SK-N-SH treated with all-trans-retinoic acid at 6 μM for 48 hours (cell line): Measurements from ENCODE around the gene CDYL.

Experiments used
- ATAC-seq: fragments of 200-7000 bp; cut with Tn5 transposase; 3 replicates; pipeline ENCODE4 v1.9.1; 2020; ENCODE audit warnings: mild to moderate bottlenecking, moderate library complexity
- ARNTL ChIP-seq: fragments of 450-650 bp; formaldehyde crosslinking; IDR thresholded peaks from 2 replicates; pipeline ENCODE4 v1.5.0; 2020; ENCODE audit warnings: low read depth, mild to moderate bottlenecking, moderate library complexity, borderline replicate concordance
- BACH2 ChIP-seq: fragments of 250-450 bp; sonication (Bioruptor Pico); IDR thresholded peaks from 2 replicates; pipeline ENCODE4 v1.9.0; 2021; ENCODE audit warnings: mild to moderate bottlenecking, borderline replicate concordance
- ESRRG ChIP-seq: fragments of 250-450 bp; sonication (Bioruptor Pico); IDR thresholded peaks from 2 replicates; pipeline ENCODE4 v1.6.1; 2021; ENCODE audit warnings: mild to moderate bottlenecking
- GLIS3 ChIP-seq: fragments of 250-450 bp; sonication (Bioruptor Pico); IDR thresholded peaks from 2 replicates; pipeline ENCODE4 v1.5.0; 2020; ENCODE audit warnings: mild to moderate bottlenecking, moderate library complexity
- ISL1 ChIP-seq: fragments of 250-450 bp; sonication (Bioruptor Pico); IDR thresholded peaks from 2 replicates; pipeline ENCODE4 v2.1.2; 2022; ENCODE audit warnings: mild to moderate bottlenecking, moderate library complexity
- OSR1 ChIP-seq: fragments of 250-450 bp; sonication (Bioruptor Pico); IDR thresholded peaks from 2 replicates; pipeline ENCODE4 v1.8.0; 2022; ENCODE audit warnings: moderate library complexity, mild to moderate bottlenecking, inconsistent platforms
- PPARA ChIP-seq: fragments of 250-450 bp; sonication (Bioruptor Pico); IDR thresholded peaks from 2 replicates; pipeline ENCODE4 v1.5.0; 2020; ENCODE audit warnings: mild to moderate bottlenecking, borderline replicate concordance
- RARB ChIP-seq: fragments of 250-450 bp; sonication (Bioruptor Pico); IDR thresholded peaks from 2 replicates; pipeline ENCODE4 v1.8.0; 2021; ENCODE audit warnings: mild to moderate bottlenecking, moderate library complexity
- SNAI2 ChIP-seq: fragments of 250-450 bp; sonication (Bioruptor Pico); IDR thresholded peaks from 2 replicates; pipeline ENCODE4 v1.5.0; 2020; ENCODE audit warnings: mild to moderate bottlenecking, moderate library complexity
- TCF4 ChIP-seq: fragments of 250-450 bp; sonication (Bioruptor Pico); IDR thresholded peaks from 2 replicates; pipeline ENCODE4 v1.8.0; 2021; ENCODE audit warnings: mild to moderate bottlenecking, moderate library complexity, borderline replicate concordance
- TOX ChIP-seq: fragments of 250-450 bp; sonication (Bioruptor Pico); IDR thresholded peaks from 2 replicates; pipeline ENCODE4 v1.8.0; 2021; ENCODE audit warnings: mild to moderate bottlenecking, moderate library complexity, borderline replicate concordance
- ZC3H10 ChIP-seq: fragments of 250-450 bp; sonication (Bioruptor Pico); IDR thresholded peaks from 2 replicates; pipeline ENCODE4 v1.5.1; 2021; ENCODE audit warnings: mild to moderate bottlenecking, moderate library complexity
- ZFP3 ChIP-seq: fragments of 250-450 bp; sonication (Bioruptor Pico); IDR thresholded peaks from 2 replicates; pipeline ENCODE4 v1.5.0; 2020; ENCODE audit warnings: mild to moderate bottlenecking, moderate library complexity
- ZNF565 ChIP-seq: fragments of 450-650 bp; formaldehyde crosslinking; conservative IDR thresholded peaks from 2 replicates; pipeline ENCODE4 v1.5.0; 2020; ENCODE audit warnings: low read depth, mild to moderate bottlenecking, moderate library complexity
- ZNF70 ChIP-seq: fragments of 450-650 bp; formaldehyde crosslinking; IDR thresholded peaks from 2 replicates; pipeline ENCODE4 v1.5.0; 2020; ENCODE audit warnings: mild to moderate bottlenecking, moderate library complexity
- ZNF8 ChIP-seq: fragments of 450-650 bp; formaldehyde crosslinking; IDR thresholded peaks from 2 replicates; pipeline ENCODE4 v1.5.0; 2020; ENCODE audit warnings: mild to moderate bottlenecking, moderate library complexity
- TF ChIP-seq, protein P1 (sequence below): fragments of 250-450 bp; sonication (Bioruptor Pico); IDR thresholded peaks from 2 replicates; pipeline ENCODE4 v1.8.0; 2020; ENCODE audit warnings: mild to moderate bottlenecking, moderate library complexity, borderline replicate concordance
- TF ChIP-seq, protein P2 (sequence below): fragments of 250-450 bp; sonication (Bioruptor Pico); IDR thresholded peaks from 2 replicates; pipeline ENCODE4 v1.5.1; 2021; ENCODE audit warnings: mild to moderate bottlenecking, moderate library complexity
- TF ChIP-seq, protein P3 (sequence below): fragments of 250-450 bp; sonication (Bioruptor Pico); IDR thresholded peaks from 2 replicates; pipeline ENCODE4 v1.5.0; 2020; ENCODE audit warnings: mild to moderate bottlenecking, moderate library complexity

Gene CDYL

DNA sequence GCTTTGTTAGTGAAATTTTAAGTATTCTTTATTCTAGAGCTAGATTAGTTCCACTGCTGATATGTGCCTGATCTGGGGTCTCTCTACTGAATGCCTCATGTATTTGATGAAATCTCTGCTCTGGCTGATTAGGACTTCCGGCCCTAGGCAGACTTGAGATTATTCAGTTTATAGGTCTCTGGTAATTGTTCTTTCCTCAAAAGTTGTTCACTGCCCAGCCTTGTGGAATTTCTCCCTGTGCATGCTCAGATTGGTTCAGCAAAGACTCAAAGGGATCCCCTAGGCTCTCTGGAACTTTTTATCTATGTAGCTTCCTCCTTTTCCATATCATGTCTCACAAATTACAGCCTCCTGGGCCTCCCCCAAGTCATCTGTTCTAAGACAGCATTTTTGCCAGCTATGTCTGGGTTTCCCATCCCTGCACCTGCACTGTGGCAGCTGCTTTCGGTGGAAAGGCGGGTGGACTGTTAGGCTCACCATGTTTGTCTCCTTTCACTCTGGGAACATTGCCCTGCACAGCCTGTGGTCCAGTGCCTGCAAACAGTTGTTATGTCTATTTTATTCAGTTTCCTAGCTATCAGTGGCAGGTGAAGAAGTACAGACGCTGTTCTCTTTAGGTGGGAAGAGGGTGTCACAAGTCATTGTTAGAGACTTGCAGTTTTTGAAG is 154.0 kb downstream of the CDYL start:
- TF ChIP-seq ZNF70 (CRISPR knock-in tag) (no peak), ZC3H10 (CRISPR knock-in tag) (no peak), PPARA (CRISPR knock-in tag) (no peak), BACH2 (CRISPR knock-in tag) (no peak), ZFP3 (CRISPR knock-in tag) (no peak), ZNF565 (CRISPR knock-in tag) (no peak), RARB (CRISPR knock-in tag) (no peak), GLIS3 (no peak), ZNF8 (CRISPR knock-in tag) (no peak)
- TF ChIP-seq, protein P1, sequence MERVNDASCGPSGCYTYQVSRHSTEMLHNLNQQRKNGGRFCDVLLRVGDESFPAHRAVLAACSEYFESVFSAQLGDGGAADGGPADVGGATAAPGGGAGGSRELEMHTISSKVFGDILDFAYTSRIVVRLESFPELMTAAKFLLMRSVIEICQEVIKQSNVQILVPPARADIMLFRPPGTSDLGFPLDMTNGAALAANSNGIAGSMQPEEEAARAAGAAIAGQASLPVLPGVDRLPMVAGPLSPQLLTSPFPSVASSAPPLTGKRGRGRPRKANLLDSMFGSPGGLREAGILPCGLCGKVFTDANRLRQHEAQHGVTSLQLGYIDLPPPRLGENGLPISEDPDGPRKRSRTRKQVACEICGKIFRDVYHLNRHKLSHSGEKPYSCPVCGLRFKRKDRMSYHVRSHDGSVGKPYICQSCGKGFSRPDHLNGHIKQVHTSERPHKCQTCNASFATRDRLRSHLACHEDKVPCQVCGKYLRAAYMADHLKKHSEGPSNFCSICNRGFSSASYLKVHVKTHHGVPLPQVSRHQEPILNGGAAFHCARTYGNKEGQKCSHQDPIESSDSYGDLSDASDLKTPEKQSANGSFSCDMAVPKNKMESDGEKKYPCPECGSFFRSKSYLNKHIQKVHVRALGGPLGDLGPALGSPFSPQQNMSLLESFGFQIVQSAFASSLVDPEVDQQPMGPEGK (CRISPR knock-in tag), result no peak
- TF ChIP-seq, protein P2, sequence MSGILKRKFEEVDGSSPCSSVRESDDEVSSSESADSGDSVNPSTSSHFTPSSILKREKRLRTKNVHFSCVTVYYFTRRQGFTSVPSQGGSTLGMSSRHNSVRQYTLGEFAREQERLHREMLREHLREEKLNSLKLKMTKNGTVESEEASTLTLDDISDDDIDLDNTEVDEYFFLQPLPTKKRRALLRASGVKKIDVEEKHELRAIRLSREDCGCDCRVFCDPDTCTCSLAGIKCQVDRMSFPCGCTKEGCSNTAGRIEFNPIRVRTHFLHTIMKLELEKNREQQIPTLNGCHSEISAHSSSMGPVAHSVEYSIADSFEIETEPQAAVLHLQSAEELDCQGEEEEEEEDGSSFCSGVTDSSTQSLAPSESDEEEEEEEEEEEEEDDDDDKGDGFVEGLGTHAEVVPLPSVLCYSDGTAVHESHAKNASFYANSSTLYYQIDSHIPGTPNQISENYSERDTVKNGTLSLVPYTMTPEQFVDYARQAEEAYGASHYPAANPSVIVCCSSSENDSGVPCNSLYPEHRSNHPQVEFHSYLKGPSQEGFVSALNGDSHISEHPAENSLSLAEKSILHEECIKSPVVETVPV, result no peak
- TF ChIP-seq, all 23 proteins: peak for 0
- no peak for ATAC-seq

DNA sequence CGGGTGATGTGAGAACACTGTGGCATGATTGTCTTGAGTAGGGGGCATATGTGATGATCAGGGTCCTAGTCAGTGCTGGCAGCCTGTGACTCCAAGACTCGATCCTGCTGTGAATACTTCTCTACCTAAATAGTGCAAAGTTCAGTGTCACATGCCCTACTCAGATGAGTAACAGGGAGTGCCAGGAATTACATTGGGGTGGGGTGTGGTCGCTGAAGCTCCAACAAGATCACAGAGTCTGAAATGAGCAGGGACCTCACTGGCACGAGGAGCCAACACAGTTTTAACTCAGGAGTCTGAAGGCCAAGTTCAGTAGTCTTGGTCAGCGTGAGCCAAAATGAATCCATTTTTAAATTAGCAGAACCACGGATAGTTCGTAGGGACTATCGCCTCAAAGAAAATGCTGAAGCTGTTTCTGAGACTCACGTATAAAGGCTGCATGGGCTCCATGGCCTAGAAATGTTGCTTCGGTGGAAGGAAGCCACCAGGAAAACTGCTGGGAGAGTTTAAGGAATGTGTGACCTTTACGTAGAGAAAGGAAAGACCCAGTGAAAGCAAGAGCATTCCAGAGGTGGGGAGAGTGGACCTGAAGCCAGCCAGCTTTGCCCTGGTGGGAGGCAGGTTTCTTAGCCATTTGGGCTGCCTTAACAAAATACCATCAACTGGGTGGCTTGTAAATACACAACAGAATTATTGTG is 155.5 kb downstream of the CDYL start:
- TF ChIP-seq ZNF70 (CRISPR knock-in tag) (no peak), TCF4 (no peak), RARB (CRISPR knock-in tag) (no peak), OSR1 (CRISPR knock-in tag) (no peak), PPARA (CRISPR knock-in tag) (no peak), GLIS3 (no peak), TOX (CRISPR knock-in tag) (no peak), SNAI2 (CRISPR knock-in tag) (no peak), BACH2 (CRISPR knock-in tag) (no peak), ESRRG (CRISPR knock-in tag) (no peak), ZNF565 (CRISPR knock-in tag) (no peak)
- TF ChIP-seq, protein P1 (CRISPR knock-in tag), result no peak
- TF ChIP-seq, protein P3, sequence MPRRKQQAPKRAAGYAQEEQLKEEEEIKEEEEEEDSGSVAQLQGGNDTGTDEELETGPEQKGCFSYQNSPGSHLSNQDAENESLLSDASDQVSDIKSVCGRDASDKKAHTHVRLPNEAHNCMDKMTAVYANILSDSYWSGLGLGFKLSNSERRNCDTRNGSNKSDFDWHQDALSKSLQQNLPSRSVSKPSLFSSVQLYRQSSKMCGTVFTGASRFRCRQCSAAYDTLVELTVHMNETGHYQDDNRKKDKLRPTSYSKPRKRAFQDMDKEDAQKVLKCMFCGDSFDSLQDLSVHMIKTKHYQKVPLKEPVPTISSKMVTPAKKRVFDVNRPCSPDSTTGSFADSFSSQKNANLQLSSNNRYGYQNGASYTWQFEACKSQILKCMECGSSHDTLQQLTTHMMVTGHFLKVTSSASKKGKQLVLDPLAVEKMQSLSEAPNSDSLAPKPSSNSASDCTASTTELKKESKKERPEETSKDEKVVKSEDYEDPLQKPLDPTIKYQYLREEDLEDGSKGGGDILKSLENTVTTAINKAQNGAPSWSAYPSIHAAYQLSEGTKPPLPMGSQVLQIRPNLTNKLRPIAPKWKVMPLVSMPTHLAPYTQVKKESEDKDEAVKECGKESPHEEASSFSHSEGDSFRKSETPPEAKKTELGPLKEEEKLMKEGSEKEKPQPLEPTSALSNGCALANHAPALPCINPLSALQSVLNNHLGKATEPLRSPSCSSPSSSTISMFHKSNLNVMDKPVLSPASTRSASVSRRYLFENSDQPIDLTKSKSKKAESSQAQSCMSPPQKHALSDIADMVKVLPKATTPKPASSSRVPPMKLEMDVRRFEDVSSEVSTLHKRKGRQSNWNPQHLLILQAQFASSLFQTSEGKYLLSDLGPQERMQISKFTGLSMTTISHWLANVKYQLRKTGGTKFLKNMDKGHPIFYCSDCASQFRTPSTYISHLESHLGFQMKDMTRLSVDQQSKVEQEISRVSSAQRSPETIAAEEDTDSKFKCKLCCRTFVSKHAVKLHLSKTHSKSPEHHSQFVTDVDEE (CRISPR knock-in tag), result no peak
- ATAC-seq, result no peak

DNA sequence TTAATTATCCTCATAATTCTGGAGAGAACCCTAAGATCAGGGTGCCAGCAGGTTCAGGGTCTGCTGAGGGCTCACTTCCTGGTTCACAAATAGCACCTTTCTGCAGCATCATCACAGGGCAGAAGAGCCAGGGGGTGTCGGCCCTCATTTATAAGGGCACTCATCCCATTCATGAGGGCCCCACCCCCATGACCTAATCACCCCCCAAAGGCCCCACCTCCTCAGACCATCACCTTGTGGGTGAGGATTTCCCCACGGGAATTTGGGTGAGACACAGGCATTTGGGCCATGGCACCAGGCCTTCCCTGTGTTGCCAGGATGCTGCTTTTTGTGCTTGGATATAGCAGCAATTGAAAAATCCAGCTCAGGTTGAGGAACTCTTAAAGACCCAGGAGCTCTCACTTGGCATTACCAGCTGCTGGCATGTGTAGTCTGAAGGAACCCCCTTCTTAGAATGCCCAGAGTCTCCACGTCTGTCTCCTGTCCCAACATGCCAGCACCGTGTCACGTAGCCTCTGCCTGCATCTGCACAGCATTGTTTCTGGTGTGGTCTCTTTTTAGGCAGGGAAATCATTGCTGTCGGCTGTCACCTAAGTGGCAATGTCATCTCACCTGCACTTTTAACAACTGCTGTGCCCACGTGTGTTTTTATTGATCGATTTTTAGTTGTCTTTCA is 156.2 kb downstream of the CDYL start:
- no peak for ATAC-seq
- no peak for TF ChIP-seq ZNF8 (CRISPR knock-in tag)
- TF ChIP-seq ISL1, result no peak
- no peak for TF ChIP-seq RARB (CRISPR knock-in tag)
- no peak for TF ChIP-seq ARNTL (CRISPR knock-in tag)
- TF ChIP-seq ZNF70 (CRISPR knock-in tag), result no peak
- TF ChIP-seq ZNF565 (CRISPR knock-in tag), result no peak
- TF ChIP-seq TOX (CRISPR knock-in tag), result no peak
- no peak for TF ChIP-seq ZC3H10 (CRISPR knock-in tag)
- TF ChIP-seq, all 23 proteins: peak for 0
